Raji (cell line): Measurements from ENCODE around the gene SBF2.

ENCODE experiments used
- POLR2A ChIP-seq: IDR thresholded peaks from 2 replicates; pipeline ENCODE4 v1.6.1; 2011; ENCODE audit warnings: low read depth, low read length, control low read depth; ENCODE audit not compliant: insufficient read depth

Gene SBF2

DNA sequence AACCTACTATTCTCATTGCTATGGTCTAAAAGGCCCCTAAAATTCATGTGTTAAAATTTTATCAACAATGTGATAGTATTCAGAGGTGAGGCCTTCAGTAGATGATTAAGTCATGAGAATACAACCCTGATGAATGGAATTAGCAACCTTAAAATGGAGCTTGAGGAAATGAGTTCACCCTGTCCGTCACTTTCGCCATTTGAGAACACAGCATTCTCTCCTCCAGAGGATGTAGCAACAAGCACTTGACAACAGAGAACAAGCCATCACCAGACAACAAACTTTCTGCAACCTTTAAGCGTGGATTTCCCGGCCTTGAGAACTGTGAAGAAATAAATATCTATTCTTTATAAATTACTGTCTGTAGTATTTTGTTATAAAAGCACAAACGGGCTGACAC, 197.0 kb downstream of the SBF2 start:
- TF ChIP-seq POLR2A: no peak

DNA sequence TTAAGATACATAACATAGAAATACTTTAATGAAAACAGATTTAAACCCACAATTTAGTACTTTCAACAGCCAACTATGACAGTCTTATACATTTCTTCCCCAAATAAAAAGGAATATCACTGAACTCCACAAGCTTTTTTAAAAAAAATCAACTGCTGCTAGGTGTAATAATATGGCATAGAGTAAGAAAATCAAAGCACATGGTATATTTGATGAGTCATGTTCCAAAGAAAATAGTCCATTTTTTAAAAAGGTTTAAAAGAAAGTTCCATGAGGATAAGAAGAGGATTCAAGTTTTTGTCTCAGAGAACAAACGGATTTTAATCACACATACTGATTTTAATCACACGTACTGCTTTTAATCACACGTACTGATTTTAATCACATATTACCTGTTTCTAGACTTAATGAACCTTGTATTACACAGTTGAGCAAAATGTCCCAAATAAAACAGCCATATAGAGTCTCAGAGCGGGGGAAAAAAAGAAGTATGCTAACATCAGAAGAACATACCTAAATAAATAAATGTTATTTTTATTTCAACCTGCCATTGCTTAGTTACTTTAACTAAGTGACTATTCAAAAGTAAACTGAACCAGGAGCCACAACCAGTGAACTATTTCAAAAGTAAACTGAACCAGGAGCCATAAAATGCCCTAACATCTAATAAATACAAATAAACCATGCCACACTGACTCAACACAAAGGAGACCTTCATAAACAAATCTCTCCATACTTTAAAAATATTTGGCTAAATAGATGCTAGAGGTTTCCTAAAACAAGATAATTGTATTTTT, 198.4 kb downstream of the SBF2 start:
- no peak for TF ChIP-seq POLR2A

DNA sequence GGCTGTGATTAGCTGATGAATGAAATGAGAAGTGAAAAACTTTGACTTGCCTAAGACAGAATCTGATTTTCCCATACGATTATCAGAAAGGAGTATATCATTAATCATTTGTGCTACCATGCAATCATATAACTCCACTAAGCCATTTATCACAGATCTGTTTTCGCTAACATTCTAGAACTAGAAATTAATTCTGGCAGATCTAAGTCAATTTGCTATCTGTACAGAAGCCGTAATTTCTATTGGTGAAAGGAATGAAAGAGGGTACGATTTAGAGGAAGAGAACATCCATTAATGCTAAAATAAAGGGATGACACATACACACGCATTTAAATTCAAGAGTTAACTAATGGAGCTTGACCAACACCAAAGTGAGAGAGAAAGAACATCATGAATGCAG, 201.6 kb downstream of the SBF2 start:
- TF ChIP-seq POLR2A: no peak

DNA sequence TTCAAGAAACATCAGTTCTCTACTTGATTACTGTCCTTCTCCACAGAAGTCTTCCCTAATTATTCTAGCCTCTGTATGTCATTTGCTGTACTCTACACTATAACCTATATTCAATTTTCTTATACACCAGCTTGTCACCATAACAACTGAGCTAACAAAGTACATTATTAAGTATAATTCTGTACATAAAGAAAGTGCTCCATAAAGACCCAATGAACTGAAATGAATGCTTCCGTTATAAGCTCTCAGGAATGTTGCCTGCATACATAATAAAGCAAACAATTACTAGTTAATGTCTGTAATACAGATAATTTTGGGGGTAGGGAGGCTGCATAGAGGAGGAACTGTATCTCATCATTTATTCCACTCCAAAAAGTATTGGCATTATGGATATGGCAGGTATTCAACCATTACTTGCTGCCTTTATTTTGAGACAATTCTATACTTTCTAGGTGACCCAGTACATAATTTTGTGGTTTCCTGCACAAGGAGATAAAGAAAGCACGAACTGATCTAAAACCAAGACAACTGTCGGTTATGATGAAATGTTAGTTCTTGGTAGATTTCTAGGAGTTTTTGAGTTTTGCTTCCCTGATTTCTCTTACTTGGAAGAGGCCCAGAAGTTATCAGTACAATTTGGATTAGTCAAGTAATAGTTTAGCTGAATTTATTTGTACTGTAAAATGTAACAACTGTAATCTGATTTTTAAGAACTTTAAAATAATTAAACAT, 202.5 kb downstream of the SBF2 start:
- TF ChIP-seq POLR2A: no peak

DNA sequence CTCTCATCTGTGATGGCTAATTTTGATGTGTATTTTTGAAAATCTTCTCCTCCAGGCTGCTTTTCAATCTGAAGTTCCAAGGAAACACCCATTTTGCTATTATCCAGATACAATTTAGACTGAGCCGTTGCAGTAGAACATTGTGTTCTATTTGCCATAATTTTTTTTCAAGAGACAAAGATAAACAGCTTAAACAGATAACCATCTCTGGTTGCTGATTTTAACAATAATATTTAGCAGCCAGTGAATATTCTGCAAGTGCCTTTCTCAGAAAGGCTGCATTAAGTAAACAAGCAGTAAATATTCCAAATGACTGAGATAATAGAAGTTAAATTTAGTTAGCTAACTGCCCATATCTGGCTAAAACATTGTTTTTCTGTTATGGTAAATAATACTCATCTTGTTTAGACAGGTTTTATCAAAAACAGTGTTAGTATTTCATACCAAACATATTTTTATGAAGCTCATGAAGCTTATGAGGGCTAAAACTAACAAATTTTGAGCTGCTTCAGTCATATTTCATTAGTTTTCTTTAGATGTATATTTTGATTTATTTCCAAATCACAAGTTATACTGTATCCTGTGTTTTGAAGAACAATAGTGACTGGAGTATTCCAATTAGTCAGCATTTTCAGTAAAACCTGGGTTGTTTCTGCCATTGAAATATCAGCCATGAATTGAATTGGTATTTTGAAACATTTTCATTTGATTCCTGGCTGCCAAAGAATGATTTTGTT, 206.7 kb downstream of the SBF2 start:
- TF ChIP-seq POLR2A: no peak

DNA sequence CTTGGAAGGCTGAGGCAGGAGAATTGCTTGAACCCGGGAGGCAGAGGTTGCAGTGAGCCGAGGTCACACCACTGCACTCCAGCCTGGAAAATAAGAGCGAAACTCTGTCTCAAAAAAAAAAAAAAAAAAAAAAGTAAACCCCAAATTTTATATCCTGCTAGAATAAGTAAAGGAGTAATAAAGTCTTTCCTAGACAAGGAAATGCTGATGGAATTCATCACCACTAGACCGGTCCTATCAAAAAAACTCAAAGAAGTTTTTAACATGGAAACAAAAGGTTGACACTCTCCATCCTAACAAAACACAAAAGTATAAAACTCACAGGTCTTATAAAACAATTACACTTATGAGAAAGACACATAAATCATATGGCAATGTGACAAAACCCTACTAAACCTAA, 213.9 kb downstream of the SBF2 start:
- no peak for TF ChIP-seq POLR2A

DNA sequence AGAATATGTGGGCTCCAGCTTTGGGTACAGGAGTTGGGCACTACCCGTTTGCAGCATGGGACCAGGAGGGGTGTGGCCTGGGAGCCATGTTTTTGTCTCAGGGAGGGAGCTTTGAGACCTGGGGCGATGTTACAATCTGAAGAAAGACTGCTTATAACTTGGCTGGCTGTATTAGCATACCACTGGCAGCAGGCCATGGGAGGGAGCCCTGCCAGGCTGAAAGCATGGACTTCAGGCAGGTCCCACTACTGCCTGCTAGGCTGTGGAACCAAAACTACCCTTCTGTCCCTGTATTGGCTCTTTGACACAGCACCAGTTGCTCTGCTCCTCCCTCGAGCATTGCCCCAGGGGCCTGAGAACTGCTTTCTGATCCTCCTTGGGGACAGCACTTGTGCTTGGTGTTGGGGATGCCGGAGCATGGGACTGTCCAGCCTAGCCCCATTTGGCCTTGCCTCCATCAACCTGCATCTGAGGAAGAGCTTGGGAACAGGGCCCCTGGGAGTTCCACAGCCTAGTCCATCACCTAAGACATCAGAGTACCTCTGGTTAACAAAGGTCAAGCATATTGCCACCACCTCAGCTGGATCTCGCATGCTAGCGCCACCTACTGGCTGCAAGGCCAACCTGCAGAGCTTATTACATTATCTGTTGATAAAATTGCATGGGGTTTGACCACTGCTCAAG, 217.4 kb downstream of the SBF2 start:
- no peak for TF ChIP-seq POLR2A

DNA sequence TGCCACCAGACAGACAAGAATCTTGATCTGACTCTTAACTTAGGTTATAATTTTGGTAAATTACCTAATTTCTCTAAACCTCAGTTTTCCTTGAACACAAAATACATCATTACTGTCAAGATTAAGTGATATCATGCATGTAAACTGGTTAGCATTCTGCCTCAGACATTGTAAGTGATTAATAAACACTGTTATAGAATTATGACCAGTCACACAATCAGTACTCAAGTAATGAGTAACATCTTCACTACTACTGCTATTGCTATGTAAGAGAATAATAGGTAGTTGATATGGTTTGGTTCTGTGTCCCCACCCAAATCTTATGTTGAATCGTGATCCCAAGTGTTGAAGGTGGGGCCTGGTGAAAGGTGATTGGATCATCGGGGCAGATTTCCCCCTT, 218.9 kb downstream of the SBF2 start:
- no peak for TF ChIP-seq POLR2A

DNA sequence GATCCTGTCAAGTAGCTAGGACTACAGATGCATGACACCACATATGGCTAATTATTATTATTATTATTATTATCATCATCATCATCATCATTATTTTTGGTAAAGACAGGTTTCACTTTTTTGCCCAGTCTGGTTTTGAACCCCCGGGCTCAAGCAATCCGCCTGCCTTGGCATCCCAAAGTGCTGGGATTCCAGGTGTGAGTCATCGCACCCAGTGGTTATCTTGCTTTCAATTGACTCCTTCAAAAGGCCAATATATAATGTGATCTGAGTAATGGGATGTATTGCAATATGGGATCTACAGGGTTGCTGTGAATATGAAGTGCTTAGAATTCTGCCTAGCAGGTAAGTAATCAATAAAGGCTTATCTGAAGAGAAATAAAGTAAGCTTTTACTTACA, 221.2 kb downstream of the SBF2 start:
- no peak for TF ChIP-seq POLR2A

DNA sequence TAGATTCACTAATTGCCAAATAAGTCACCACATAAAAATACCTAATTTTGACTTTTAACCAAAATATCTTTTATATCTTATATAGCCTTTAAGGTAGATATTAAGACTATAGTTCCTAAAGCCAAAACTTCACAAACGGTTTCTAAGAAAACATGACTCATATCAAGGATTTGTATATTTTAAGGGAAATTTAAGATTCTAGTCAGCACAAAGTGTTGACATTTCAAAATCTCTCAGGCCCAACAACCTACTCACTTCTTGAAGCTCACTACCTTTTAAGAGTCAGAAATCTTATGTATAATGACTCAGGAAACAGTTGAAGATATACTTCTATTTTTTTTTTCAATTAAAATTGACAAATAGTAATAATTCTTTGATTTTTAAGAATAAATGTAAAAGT, 221.9 kb downstream of the SBF2 start:
- TF ChIP-seq POLR2A: no peak

DNA sequence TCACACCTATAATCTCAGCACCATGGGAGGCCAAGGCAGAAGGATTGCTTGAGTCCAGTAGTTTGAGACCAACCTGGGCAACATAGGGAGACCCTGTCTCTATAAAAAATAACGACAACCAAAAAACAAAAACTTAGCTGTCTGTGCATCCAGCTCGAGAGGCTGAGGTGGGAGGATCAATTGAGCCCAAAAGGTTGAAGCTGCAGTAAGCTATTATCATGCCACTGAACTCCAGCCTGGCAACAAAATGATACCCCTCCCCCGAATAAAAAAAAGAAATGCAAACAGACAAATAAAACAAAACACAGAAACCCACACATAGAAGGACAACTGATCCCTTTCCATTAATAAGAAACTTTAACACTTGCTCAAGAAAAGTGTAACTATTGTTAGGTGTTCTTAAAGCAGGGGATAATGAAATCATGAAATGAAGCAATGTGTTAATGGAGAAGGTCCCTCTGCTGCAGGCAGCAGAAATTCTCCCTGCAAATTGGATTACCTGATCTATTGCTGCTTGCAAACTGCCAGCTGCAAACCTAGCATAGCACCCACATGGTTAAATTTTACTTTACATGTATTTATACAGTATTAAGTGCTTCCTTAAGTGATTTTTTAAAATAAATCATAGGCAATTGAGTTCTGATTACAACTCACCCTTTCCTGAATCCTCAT, 226.3 kb downstream of the SBF2 start:
- TF ChIP-seq POLR2A: no peak

DNA sequence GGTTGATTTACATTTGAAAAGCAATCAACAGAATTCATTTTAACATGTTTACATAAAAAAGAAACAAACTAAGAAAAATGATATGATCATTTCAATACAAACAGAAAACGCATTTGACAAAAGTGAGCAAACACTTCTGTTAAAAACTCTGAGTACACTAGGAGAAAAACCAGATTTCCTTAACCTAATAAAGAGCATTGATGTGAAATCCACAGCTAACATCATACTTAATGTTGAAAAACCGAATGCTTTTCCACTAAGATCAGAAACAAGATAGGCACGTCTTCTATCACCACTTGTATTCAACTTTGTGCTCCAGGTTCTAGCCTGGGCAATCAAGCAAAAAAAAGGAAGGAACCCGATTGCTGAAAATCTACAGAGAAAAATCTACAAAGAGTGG, 227.6 kb downstream of the SBF2 start:
- no peak for TF ChIP-seq POLR2A

DNA sequence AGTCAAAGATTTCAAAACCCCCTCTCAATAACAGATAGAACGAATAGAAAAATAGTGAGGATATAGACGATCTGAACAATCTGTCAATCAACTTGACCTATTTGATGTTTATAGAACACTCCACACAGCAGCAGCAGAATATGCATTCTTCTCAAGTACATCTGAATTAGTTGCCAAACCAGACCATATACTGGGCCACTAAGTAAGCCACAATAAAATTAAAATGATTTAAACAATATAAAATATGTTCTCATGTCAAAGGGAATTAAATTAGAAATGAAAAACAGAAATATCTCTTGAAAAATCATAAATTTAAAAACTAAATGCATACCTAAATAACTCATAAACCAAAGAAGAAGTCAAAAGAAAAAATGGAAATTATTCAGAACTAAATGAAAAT, 229.2 kb downstream of the SBF2 start:
- TF ChIP-seq POLR2A: no peak

DNA sequence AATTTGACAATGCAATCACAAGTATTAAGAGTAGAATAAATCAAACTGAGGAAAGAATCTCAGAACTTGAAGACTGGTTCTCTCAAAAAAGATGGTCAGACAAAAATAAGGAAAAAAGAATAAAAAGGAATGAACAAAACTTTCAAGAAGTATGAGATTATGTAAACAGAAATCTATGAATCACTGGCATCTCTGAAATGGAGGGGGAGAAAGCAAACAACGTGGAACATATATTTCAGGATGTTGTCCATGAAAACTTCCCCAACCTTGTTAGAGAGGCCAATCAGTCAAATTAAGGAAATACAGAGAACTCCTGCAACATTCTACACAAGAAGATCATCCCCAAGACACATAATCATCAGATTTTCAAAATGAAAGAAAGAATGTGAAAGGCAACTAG, 235.7 kb downstream of the SBF2 start:
- TF ChIP-seq POLR2A: no peak
